B cell (primary cell): ENCODE data around the gene TMEM19.

Source experiments
- CTCF ChIP-seq: fragments of 200-600 bp; IDR thresholded peaks from one replicate; pipeline ENCODE4 v1.8.0; 2022; ENCODE audit warnings: antibody characterized with exemption, mild to moderate bottlenecking
- EZH2 ChIP-seq: IDR thresholded peaks from 2 replicates; pipeline ENCODE4 v1.6.1; 2012; ENCODE audit warnings: borderline replicate concordance, low read depth, mild to moderate bottlenecking, moderate library complexity, low read length; ENCODE audit not compliant: insufficient read depth, poor library complexity, severe bottlenecking

- TF ChIP-seq EZH2 (no peak), CTCF (no peak)
Measured at GRCh38 chr12:71688961-71689570, 3.2 kb downstream of the TMEM19 start.
